SH-SY5Y (cell line): Measurements from ENCODE around the gene KHNYN.

Source experiments
- GATA2 ChIP-seq: IDR thresholded peaks from 2 replicates; pipeline ENCODE4 v1.6.1; 2011; ENCODE audit warnings: mild to moderate bottlenecking, low read depth, low read length
- GATA3 ChIP-seq: IDR thresholded peaks from 2 replicates; pipeline ENCODE4 v1.6.1; 2011; ENCODE audit warnings: low read depth, mild to moderate bottlenecking, low read length, moderate library complexity

KHNYN gene

DNA sequence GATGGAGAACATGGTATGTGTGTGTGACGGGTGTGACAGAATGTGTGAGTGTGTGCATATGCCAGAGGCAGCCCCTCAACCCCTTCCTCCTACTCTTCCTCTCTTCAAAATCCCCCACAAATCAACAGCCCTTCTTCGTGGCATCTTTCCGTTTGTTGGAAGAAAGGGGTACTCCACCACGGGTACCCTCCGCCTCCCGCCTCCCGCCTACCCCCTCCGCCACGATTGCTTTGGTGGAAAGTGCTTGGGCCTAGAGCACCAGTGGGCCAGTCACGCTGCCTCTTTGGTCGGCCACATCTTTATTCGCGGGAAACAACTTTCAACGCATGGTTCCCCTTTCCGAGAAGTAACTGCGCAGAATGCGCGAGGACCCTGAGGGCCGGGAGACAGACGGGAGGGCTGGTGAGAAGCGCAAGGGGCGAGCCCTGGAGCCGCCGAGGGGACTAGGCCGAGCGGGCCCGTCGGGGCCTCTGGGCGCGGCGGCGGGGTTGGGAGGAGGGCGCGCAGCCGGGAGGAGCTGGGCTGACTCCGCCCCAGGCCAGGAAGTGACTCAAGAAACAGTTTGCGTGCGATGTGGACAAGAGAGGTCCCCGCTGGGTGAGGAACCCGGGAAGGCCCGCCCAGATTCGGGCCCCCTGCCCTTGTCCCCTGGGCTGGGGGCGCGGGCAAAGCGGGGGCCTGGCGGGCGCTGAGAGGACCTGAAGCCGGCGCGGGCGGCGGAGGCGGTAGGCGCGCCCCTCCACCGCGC is at the start of gene KHNYN, which contains the start of gene CBLN3:
KHNYN (plus strand) TSS at position 560 of the 748 bp plus-strand sequence. CDS start 777 bp downstream, outside the sequence.
CBLN3 (minus strand) TSS at position 274 of the 748 bp plus-strand sequence. CDS start 614 bp downstream, outside the sequence.
- TF ChIP-seq GATA2: no peak
- TF ChIP-seq GATA3: no peak

DNA sequence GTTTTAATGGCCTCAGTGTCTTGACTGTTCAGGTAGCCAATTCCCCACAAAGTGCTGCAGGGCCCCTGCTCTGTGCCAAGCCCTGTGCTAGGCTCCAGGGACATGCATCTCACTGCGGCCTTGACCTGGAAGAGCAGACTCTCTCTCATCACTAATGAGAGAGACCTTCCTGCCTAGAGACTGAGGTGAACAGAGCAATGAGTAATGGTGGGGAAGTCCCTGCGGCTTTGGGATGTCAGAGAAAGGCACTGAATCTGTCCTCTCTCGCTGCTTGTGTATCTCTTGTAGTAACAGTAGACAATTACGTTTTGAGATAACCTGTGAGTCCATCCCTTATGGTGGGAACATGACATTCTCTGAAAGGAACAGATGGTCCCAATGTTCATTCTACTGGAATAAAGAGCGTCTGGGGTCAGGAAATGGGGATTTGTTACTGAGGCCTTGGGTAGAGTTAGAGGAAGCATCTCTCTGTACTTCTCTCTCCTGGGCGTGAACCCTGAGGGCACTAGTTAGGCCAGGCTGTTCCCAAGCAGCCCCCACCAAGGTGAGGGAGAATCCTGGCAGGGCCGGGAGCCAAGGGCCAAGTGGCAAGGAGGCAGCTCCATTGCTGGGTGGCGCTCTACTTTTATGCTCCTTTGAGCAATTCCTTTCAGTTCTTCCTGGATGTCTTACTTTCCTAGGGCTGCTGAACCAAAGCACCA is 48.2 kb upstream of the KHNYN start:
- TF ChIP-seq GATA3 (no peak), GATA2 (no peak)

DNA sequence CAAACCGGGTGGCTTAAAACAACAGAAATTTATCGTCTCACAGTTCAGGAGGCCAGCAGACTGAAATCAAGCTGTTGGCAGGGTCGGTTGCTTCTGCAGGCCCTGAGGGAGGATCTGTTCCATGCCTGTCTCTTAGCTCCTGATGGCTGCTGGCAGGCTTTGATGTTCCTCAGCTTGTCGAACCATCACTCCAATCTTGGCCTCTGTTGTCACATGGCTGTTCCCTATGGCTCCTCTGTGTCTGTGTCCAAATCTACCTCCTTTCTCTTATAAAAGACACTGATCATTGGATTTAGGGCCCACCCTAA is 47.7 kb upstream of the KHNYN start:
- no peak for TF ChIP-seq GATA2
- TF ChIP-seq GATA3: no peak

DNA sequence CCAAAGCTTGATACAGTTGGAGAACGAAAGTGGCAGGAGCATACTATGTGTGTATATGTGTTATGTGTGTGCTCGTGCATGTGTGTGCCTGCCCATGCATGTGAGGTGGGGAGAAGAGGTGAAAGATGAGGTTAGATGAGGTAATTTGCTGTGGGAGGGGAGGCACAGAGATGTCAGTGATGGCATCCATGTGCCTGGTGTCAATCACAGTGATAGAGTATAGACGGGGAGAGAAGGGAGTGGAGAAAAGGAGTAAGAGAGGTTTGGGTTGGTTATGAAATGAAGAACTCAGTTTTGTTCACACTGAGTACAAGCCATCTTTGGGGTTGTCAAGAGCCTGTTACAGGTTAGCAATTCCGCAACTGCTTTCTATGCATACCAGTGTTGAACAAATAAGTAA is 45.6 kb upstream of the KHNYN start:
- TF ChIP-seq GATA3: no peak

DNA sequence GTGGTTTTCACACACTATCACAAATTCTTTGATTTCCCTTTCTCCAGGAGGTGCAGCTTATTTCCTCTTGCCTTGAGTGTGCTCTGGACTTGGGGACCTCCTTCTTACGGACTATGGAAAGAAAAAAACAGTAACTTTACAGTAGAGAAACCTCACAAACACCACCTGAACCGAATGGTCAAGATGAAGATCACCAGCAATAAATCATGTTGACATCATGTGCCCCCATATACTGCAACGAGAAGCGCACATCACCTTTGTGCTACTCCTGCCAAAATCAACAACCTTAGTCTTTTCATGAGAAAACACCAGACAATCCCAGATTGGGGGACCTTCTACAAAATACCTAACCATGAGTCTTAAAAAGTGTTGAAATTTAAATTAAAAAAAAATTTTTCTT is 44.2 kb upstream of the KHNYN start:
- no peak for TF ChIP-seq GATA2
- TF ChIP-seq GATA3: no peak

DNA sequence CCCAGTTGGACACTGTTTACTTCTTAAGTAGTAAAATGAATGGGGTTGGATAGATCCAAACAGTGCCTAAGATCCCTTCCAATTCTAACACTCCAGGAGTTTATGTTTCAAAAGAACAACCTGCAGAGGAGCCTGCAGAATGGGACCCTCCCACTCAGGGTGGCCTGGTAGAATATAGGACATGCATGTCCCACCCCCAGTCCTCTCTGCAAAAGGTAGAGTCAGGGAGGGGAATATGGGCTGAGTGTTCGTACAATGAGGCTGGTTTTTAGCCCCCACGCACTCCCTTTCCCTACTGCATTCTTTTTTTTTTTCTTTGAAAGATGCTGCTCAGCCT is 42.8 kb upstream of the KHNYN start:
- TF ChIP-seq GATA3: no peak
- TF ChIP-seq GATA2: no peak

DNA sequence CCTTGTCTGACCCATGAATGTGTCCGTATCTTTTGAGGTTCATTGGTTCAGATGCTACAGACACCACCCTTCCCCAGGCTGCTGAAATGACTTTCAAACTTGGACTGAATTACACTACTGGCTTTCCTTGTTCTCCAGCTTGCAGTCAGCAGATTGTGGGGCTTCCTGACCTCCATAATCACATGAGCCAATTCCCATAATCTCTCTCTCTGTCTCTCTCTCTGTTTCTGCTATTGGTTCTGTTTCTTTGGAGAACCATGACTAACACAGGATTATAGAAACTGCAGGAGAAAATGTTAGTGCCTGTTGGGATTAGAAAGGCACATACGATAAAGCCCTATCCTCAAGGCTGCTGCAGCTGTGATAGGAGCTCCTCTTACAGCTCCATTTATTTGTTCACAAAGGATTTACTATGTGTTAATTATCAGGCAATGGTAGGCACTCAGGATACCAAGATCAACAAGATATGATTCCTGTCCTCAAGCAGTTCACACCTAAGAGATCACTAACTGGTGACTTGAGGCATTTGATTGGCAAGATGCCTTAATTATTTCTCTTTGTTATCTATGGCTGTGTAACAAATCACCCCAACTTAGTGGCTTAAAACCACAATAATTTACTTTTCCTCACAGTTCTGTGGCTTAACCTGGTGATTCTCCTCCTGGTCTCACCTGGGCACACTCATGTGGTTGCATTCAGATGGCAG is 41.1 kb upstream of the KHNYN start:
- TF ChIP-seq GATA2: no peak
- no peak for TF ChIP-seq GATA3

DNA sequence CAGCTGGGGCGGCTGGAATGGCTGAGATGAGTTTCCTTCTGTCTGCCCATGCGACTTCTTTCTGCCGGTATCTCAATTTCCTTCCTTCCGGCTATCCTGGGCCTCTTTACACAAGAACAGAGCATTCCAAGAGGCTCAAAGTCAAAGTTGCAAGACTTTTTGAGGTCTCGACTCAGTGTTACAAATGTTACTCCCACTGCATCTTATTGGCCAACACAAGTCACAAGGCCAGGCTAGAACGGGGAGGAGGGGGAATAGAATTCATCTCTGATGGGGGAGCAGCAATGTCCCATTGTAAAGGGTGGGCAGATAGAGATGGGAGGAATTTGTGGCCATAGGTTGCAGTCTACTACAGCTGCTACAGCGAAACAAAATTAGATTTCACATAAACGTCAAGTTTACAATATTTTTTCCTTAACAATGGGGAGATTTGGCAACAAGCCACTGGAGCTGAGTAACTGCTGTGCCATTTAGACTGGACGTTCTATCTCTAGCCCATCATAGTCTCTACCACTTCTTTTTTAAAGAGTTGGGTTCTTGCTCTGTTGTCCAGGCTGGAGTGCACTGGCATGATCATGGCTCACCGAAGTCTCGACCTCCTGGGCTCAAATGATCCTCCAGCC is 40.4 kb upstream of the KHNYN start:
- TF ChIP-seq GATA2 (no peak), GATA3 (no peak)

DNA sequence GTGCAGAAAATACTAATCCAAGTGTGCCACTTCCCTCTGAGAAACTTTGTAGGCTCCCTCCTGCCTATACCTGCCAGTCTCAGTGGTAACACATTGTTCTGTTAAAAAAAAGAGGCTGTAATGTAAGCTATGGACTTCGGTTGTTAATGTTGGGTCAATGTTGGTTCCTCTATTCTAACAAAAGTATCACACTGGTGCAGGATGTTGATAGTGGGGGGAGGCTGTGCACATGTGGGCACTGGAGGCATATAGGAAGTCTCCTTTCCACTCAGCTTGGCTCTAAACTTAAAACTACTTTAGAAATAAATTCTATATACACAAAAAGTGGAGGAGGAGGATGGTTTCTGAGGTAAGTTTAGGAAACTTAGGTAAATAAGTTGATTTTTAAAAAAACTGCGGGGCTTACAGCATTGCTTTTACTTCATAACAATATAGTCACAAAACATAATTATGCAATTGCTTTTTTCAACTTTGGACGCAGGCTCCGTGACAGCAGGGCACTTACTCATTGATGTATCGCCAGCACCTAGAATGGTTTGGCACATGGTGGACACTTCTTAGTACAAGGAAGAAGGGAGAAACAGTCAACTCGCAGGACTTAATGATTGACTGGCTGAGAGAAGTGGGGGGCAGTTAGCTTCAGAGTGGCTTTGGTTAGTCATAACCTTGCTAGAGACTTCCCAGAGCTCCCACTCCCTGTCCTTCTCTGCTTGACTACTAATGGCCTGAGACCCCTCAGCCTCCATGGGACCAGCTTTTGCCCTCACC is 38.9 kb upstream of the KHNYN start:
- TF ChIP-seq GATA2 (no peak), GATA3 (no peak)

DNA sequence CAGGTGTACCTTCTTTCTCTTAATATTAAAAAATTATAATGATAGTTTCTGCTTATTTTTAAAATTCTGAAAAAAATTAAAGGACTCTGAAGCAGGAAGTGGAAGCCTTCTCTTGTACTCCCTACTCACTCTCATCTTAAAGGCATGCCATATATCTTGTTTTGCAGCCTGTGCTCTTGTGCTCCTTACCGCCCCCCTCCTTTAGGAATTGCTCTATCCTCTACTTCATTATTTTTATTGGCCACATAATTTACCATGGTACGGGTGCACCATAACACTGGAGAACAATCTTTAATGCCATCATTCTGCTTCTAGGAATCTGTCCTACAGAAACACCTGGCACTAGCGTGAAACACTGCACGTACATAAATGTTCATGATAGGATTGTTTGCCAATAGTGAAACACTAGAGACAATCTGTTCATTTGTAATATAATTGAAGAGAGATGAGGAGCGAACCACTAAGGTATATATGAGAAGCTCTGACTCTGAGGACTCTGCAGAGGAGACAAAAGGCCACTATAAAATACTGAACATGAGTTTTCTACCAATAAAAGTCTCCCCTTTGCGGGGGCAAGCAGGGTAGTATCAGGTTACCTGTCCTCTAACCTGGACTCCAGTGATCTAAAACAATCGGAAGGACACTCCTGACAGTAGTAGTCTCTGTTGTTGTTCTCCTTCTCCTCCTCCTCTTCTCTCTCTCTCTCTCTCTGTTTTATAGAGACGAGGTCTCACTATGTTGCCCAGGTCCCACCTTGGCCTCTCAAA is 37.2 kb upstream of the KHNYN start:
- TF ChIP-seq GATA2 (no peak), GATA3 (no peak)

DNA sequence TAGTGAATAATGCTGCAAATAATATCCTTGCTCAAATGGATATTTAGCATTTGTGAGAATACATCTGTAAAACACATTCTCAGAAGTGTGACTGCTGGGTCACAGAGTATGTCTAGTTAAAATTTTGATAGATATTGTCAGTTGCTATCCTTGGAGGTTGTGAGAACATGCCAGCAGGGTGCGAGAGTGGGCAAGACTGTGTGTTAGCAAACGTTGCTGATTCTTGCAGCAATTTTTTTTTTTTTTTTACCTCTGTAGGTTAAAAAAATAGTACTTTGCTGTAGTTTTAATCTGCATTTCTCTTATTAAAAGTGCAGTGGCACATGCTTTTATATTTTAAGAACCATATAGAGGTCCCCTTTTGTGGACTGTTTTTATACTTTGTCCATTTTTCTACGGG is 35.5 kb upstream of the KHNYN start:
- no peak for TF ChIP-seq GATA3
- no peak for TF ChIP-seq GATA2

DNA sequence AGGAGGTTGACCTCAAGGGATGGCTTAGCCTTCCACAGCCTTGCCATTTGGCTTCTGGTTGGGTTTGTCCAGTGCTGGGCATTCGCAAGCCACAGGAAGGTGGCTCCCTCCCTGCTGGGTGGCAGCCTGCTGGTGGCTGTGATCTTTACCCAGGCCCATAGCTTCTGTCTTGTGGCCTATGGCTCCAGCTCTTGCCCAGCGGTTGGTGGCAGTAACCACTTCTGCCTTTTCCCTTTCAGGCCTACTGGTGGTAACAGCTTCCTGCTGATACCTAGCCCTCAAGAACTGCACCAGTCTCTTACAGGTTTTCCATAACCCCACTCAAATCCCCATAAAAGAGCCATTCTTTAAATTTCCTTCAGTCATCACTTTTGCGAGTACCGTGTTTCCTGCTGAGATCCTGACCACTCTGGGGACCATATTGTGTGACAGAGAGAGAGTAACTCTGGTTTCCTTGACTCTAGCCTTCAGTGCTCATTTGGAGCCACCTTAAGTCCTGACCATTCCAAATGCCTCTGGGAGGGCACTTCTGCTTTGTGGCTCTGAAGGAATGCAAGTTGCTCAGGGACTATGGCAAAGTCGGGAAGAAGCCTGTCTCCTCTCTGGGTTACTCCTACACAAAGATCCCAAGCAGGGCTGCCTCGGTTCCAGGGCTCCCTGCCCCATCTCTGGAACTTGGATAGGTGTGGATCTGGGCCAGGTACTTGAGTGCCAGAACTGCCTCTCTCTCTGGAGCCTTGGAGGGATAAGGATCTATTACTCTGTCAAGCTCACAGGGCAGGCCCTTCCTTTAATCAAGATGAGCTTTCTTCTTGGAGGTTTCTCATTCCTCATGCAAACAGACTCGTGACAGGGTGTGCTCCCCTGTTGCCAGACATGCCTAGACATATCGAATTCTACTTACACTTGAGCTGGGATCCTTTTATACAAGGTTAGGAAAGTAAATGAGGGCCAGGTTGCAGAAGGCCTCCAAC is 33.9 kb upstream of the KHNYN start:
- TF ChIP-seq GATA2 (no peak), GATA3 (no peak)
